WTC11 (cell line): ENCODE data around the gene CAMTA1. TPM values are rescaled to one million over a fixed set of nuclear protein-coding genes. Genes with fewer than 3 reads are reported as not detected.

ENCODE experiments used
- ATAC-seq: fragments of 200-7000 bp; cut with Tn5 transposase; 2 replicates; pipeline ENCODE4 v1.10.0; 2021; ENCODE audit warnings: mild to moderate bottlenecking, moderate library complexity
- CTCF ChIA-PET: fragments of 300-600 bp; sonication (Branson Sonifier 250); formaldehyde crosslinking; loops from one replicate; lab custom pipeline; 2021; ENCODE audit warnings: antibody characterized with exemption; lab: Charles Lee
- POLR2A ChIA-PET: fragments of 350-600 bp; sonication (Branson Sonifier 250); formaldehyde crosslinking; loops from one replicate; lab custom pipeline; 2021; ENCODE audit warnings: antibody characterized with exemption; lab: Charles Lee
- DNase-seq: peaks from one replicate; pipeline ENCODE4 v3.0.0; 2021; ENCODE audit warnings: low spot score
- H3K27ac Mint-ChIP-seq: 2 replicates; pipeline ENCODE4 v1.8.0; 2021; ENCODE audit warnings: mixed read lengths
- H3K27me3 Mint-ChIP-seq: 2 replicates; pipeline ENCODE4 v1.8.0; 2021; ENCODE audit warnings: low read depth, mild to moderate bottlenecking, moderate library complexity, mixed read lengths
- H3K36me3 Mint-ChIP-seq: 2 replicates; pipeline ENCODE4 v1.8.0; 2021; ENCODE audit warnings: mixed read lengths
- H3K4me1 Mint-ChIP-seq: 2 replicates; pipeline ENCODE4 v1.8.0; 2022; ENCODE audit warnings: mixed read lengths
- H3K4me3 Mint-ChIP-seq: 2 replicates; pipeline ENCODE4 v1.8.0; 2021; ENCODE audit warnings: mild to moderate bottlenecking, moderate library complexity, mixed read lengths
- H3K9me3 Mint-ChIP-seq: 2 replicates; pipeline ENCODE4 v1.8.0; 2021; ENCODE audit warnings: mixed read lengths
- ATF1 ChIP-seq: sonication (generic); formaldehyde crosslinking; IDR thresholded peaks from 2 replicates; pipeline ENCODE4 v1.8.1; 2023; ENCODE audit warnings: mild to moderate bottlenecking, moderate library complexity, missing genetic modification reagents
- ATF3 ChIP-seq: sonication (generic); formaldehyde crosslinking; conservative IDR thresholded peaks from 2 replicates; pipeline ENCODE4 v1.8.1; 2022; ENCODE audit warnings: mild to moderate bottlenecking, missing genetic modification reagents
- E2F1 ChIP-seq: sonication (generic); formaldehyde crosslinking; IDR thresholded peaks from 2 replicates; pipeline ENCODE4 v1.8.0; 2022; ENCODE audit warnings: mild to moderate bottlenecking, missing genetic modification reagents
- ERG ChIP-seq: fragments of 250-450 bp; sonication (Bioruptor Pico); IDR thresholded peaks from 2 replicates; pipeline ENCODE4 v1.8.0; 2021; ENCODE audit warnings: mild to moderate bottlenecking
- FOXJ3 ChIP-seq: sonication (generic); formaldehyde crosslinking; IDR thresholded peaks from 2 replicates; pipeline ENCODE4 v1.9.0; 2021; ENCODE audit warnings: missing genetic modification reagents, mild to moderate bottlenecking, borderline replicate concordance
- GTF2I ChIP-seq: fragments of 250-450 bp; sonication (Bioruptor Pico); conservative IDR thresholded peaks from 2 replicates; pipeline ENCODE4 v1.4.0; 2021; ENCODE audit warnings: mild to moderate bottlenecking
- HMGA2 ChIP-seq: fragments of 250-450 bp; sonication (Bioruptor Pico); IDR thresholded peaks from 2 replicates; pipeline ENCODE4 v1.4.0; 2021; ENCODE audit warnings: mild to moderate bottlenecking, moderate library complexity
- PRDM15 ChIP-seq: sonication (generic); formaldehyde crosslinking; IDR thresholded peaks from 2 replicates; pipeline ENCODE4 v1.8.0; 2022; ENCODE audit warnings: missing genetic modification reagents
- RELA ChIP-seq: sonication (generic); formaldehyde crosslinking; IDR thresholded peaks from 2 replicates; pipeline ENCODE4 v1.8.1; 2022; ENCODE audit warnings: missing genetic modification reagents, mild to moderate bottlenecking, borderline replicate concordance
- USF2 ChIP-seq: sonication (generic); formaldehyde crosslinking; IDR thresholded peaks from 2 replicates; pipeline ENCODE4 v1.8.1; 2023; ENCODE audit warnings: mild to moderate bottlenecking, missing genetic modification reagents, moderate library complexity
- ZMAT4 ChIP-seq: fragments of 250-450 bp; sonication (Bioruptor Pico); IDR thresholded peaks from 2 replicates; pipeline ENCODE4 v1.9.0; 2021; ENCODE audit warnings: mild to moderate bottlenecking
- ZNF423 ChIP-seq: fragments of 250-450 bp; sonication (Bioruptor Pico); IDR thresholded peaks from 2 replicates; pipeline ENCODE4 v2.1.2; 2022; ENCODE audit warnings: mild to moderate bottlenecking, moderate library complexity
- ZNF425 ChIP-seq: fragments of 250-450 bp; sonication (Bioruptor Pico); conservative IDR thresholded peaks from 2 replicates; pipeline ENCODE4 v1.9.0; 2021; ENCODE audit warnings: mild to moderate bottlenecking
- ZNF512 ChIP-seq: sonication (generic); formaldehyde crosslinking; IDR thresholded peaks from 2 replicates; pipeline ENCODE4 v1.8.1; 2022; ENCODE audit warnings: missing genetic modification reagents, borderline replicate concordance
- total RNA-seq: library from RNA; stranded (reverse); gene quantifications from 3 replicates; pipeline ENCODE4 v1.2.3, GENCODE V29; 2021

CAMTA1 gene
- total RNA-seq, 1 experiment from 2014 or later: 86.4 TPM

GRCh38 chr1:7341145-7341905, 556.1 kb downstream of the CAMTA1 start:
- Mint-ChIP-seq H3K9me3 (no peaks in the 10 kb centered on the region), H3K4me1 (peaks cover 4% of the 10 kb centered on the region; the same call in 1 of the 2 replicates), H3K27ac (no peak overlapping the region), H3K36me3 (no peaks in the 10 kb centered on the region)
- no peak for ATAC-seq
- CTCF ChIA-PET: no interaction called here
- no peak for DNase-seq
- POLR2A ChIA-PET: no interaction called here
- TF ChIP-seq E2F1 (CRISPR knock-in tag) (no peak), RELA (CRISPR knock-in tag) (no peak), PRDM15 (CRISPR knock-in tag) (no peak), ATF3 (CRISPR knock-in tag) (no peak), ZNF423 (no peak), ERG (CRISPR knock-in tag) (no peak), GTF2I (CRISPR knock-in tag) (no peak), ZNF512 (no peak), ZMAT4 (CRISPR knock-in tag) (no peak), FOXJ3 (CRISPR knock-in tag) (no peak), HMGA2 (no peak), ATF1 (CRISPR knock-in tag) (no peak), ZNF425 (CRISPR knock-in tag) (no peak), USF2 (CRISPR knock-in tag) (no peak)
- TF ChIP-seq, all 79 proteins: peak for 0
- no peaks in the 10 kb centered on the region for H3K27me3 Mint-ChIP-seq
- no peak overlapping the region for H3K4me3 Mint-ChIP-seq
